Aorta (tissue), 5 donors: Measurements from ENCODE around the gene TXNDC5. TPM values are rescaled to one million over a fixed set of nuclear protein-coding genes. Genes with fewer than 3 reads are reported as not detected.

Experiments used
- ATAC-seq: fragments of 200-7000 bp; cut with Tn5 transposase; one replicate; pipeline ENCODE4 v1.9.1; 2022; ENCODE audit warnings: moderate library complexity; ENCODE audit not compliant: low FRiP score
- DNase-seq, 2 donors: peaks; one replicate each; pipeline ENCODE4 v3.0.0-alpha.2; 2020
- H3K27ac ChIP-seq, 2 donors: one replicate each; pipeline ENCODE4 v1.5.1; 2013; ENCODE audit warnings: low read length in 2 of 2, mild to moderate bottlenecking in 2 of 2, moderate library complexity in 2 of 2, control low read depth in 1 of 2, inconsistent platforms in 1 of 2, low read depth in 1 of 2
- H3K27me3 ChIP-seq, 2 donors: one replicate each; pipeline ENCODE4 v1.6.1; 2013; ENCODE audit warnings: control low read depth in 1 of 2, low read length in 1 of 2, mild to moderate bottlenecking in 1 of 2, moderate library complexity in 1 of 2; ENCODE audit not compliant: insufficient read depth in 2 of 2, control insufficient read depth in 1 of 2
- H3K36me3 ChIP-seq, 2 donors: one replicate each; pipeline ENCODE4 v1.6.1; 2013; ENCODE audit warnings: control low read depth in 1 of 2, low read length in 1 of 2, mild to moderate bottlenecking in 1 of 2; ENCODE audit not compliant: insufficient read depth in 2 of 2, control insufficient read depth in 1 of 2
- H3K4me1 ChIP-seq, 2 donors: one replicate each; pipeline ENCODE4 v1.6.1; 2013; ENCODE audit warnings: low read length in 2 of 2, control low read depth in 1 of 2, mild to moderate bottlenecking in 1 of 2, moderate library complexity in 1 of 2; ENCODE audit not compliant: insufficient read depth in 2 of 2, control insufficient read depth in 1 of 2
- H3K4me3 ChIP-seq, 2 donors: one replicate each; pipeline ENCODE4 v1.5.1; 2013; ENCODE audit warnings: low read length in 2 of 2, control low read depth in 1 of 2, mild to moderate bottlenecking in 1 of 2
- H3K9me3 ChIP-seq: one replicate; pipeline ENCODE4 v1.6.1; 2013; ENCODE audit warnings: mild to moderate bottlenecking, low read length; ENCODE audit not compliant: control insufficient read depth
- WGBS, 2 donors: extraction: QIAGEN DNeasy Blood & Tissue Kit; methylation state at CpG; one replicate each; pipeline ENCODE4 v1.1.7; 2013; 5-methylcytosine and 5-hydroxymethylcytosine counted together
- intact Hi-C, 2 donors: fragments of 100-400 bp; cut with DNase I; formaldehyde crosslinking; loops; one replicate each; pipeline versions ENCODE4 v1.14.2 to v1.15.0; 2022
- polyA plus RNA-seq, 2 donors: library from polyadenylated mRNA; stranded (reverse); fragments of 200-250 nt; gene quantifications; one replicate each; pipeline ENCODE4 v1.2.3, GENCODE V29; 2013
- total RNA-seq, 2 donors: library from RNA; stranded (reverse); fragmentation: NEBNext Ultra II Directional; extraction: Animal tissue kit (Norgen Biotek cat#: 25700); gene quantifications; one replicate each; pipeline ENCODE4 v1.2.1, GENCODE V29; 2021
- donor health status: healthy with polysubstance abuse.
- donor health status: Bipolar disorder and iron deficiency.
- donor health status: DM: no; HTN: no; CAD: no.
- donor health status: DM: no; HTN: no; CAD: no.
- donor health status: DM: yes; HTN: yes; CAD: no.

TXNDC5 gene
- total and polyA plus RNA-seq, 4 donors = 62.5 to 96.7 (median 94.3) TPM

DNA sequence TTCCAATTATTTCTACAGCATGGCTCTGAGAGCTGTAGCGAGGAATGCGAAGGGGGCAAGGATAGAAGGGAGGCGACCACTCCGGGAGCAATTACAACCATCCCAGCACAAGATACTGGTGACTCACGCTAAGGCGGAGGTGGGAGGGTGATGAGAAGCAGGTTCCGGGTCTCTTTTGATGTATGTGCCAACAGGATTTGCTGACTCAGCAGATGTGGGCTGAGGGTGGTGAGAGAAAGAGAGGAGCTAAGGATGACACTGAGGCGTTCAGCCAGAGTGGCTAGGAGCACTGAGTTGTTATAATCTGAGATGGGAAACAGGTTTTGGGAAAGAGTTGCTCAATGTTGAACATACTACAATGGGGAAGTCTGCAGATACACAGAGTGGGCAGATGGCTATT, 9.3 kb upstream of the TXNDC5 start:
- intact Hi-C loops = loop anchor here in 1 of 2 donors (10.0 kb wide), 1 partner anchor 195 kb away; the partner anchor contains the start of gene BMP6
- DNase-seq = no peak
- Histone ChIP-seq H3K9me3 (peaks cover 3% of the 10 kb centered on the region), H3K4me3 (no peak overlapping the region), H3K27ac (no peak overlapping the region), H3K4me1 (no peaks in the 10 kb centered on the region), H3K36me3 (no peaks in the 10 kb centered on the region), H3K27me3 (no peaks in the 10 kb centered on the region)
- WGBS, 2 donors = 83 to 84% methylated on average over 8 of the region's 8 CpGs
- ATAC-seq = no peak

- no peak overlapping the region for H3K4me3 ChIP-seq
- H3K9me3 ChIP-seq = no peaks in the 10 kb centered on the region
- H3K27ac ChIP-seq = no peak overlapping the region
- H3K36me3 ChIP-seq = no peaks in the 10 kb centered on the region
- intact Hi-C loops = loop anchor here in 1 of 2 donors (10.0 kb wide), 1 partner anchor 194 kb away; the partner anchor contains the start of gene BMP6
- 93 to 95% methylated on average over 4 of the region's 4 CpGs for WGBS, 2 donors
- DNase-seq (no peak), ATAC-seq (no peak)
- no peaks in the 10 kb centered on the region for H3K4me1 ChIP-seq
- no peaks in the 10 kb centered on the region for H3K27me3 ChIP-seq
These were observed 7.8 kb upstream of the TXNDC5 start for GRCh38 chr6:7918403-7918802.

DNA sequence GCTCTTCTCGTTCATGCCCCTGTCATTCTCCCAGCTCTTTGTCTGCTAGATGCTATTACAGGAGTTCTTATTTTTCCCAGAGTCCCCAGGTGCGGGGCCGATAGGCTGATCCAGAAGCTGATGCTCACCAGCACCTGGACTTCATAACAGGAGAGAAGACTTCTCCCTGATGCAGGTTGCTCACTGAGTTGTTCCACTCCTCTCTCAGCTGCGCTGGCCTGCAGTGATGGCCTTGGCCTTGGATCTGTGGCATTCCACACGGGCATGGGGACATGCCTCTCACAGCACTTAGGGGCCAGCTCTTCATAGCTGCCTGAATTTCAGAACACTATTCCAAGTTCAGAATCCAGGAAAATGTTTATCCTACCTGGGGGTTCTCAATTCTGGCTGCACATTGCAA, 7.1 kb upstream of the TXNDC5 start:
- no peaks in the 10 kb centered on the region for H3K27me3 ChIP-seq
- H3K9me3 ChIP-seq = no peaks in the 10 kb centered on the region
- no peak overlapping the region for H3K27ac ChIP-seq
- H3K36me3 ChIP-seq = no peaks in the 10 kb centered on the region
- ATAC-seq (no peak), DNase-seq (no peak)
- WGBS, 2 donors = 77 to 88% methylated on average over 5 of the region's 5 CpGs
- intact Hi-C loops = loop anchor here in 1 of 2 donors (10.0 kb wide), 1 partner anchor 193 kb away; the partner anchor contains the start of gene BMP6
- H3K4me3 ChIP-seq = no peak overlapping the region
- no peaks in the 10 kb centered on the region for H3K4me1 ChIP-seq

DNA sequence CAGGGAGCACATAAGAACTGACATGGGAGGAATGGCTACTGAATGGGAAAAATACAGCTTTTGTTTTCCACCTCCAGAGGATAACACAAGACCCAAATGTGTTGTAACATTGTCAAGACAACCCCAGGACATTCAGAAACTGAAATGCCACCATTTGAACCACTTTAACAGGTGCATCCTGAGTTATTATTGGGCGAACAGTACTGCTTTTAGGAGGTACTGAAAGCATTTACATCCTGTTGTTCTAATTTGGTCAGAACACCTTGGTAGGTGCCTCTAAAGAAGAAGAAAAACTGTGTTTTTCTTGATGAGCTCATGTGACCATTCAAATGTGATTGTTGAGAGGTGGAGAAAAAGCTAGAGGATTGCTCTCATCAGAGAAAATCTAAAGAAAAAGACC, 6.4 kb upstream of the TXNDC5 start:
- Histone ChIP-seq H3K4me3 (no peak overlapping the region), H3K27ac (no peak overlapping the region), H3K36me3 (no peaks in the 10 kb centered on the region), H3K9me3 (no peaks in the 10 kb centered on the region), H3K27me3 (no peaks in the 10 kb centered on the region), H3K4me1 (no peaks in the 10 kb centered on the region)
- intact Hi-C loops = loop anchor here in 1 of 2 donors (10.0 kb wide), 1 partner anchor 192 kb away; the partner anchor contains the start of gene BMP6
- ATAC-seq (no peak), DNase-seq (no peak)
- 91 to 100% methylated on average over 1 of the region's 1 CpG for WGBS, 2 donors

DNA sequence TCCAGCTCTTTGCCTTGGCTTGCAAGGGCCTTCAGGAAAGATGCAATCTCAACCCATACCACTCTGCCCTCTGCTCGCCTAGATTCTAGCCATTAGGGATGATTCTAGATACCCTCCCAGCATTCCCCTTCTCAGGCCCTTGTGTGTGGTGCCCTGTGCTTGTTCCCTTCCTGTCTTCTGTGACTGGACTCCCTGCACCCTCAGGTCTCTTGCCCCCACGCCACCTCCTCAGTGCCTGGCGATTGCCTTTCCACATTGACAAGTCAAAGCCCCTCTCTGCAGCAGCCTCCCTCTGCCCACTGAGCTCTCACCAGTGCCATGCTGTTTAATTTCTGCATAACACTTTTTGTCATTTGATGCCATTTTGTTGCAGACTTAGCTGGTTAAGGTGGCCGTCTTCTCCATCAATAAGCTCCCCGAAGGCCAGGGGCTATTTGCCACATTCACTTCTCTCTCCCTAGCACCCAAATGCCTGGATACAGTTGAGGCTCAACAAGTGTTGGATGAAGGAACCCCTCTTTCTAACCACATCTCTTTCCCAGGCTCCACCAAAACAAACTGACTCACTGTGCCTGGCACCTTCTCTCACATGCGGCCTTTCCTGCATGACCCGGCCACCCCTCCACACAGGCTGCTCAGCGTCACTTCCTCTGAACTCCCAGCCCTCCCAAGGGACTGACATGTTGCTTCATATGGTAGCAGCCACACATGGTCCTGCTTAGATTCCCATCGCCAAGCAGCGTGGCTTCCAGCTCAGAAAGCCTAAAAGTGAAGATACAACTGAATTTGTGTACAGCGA, 4.6 kb upstream of the TXNDC5 start:
- WGBS, 2 donors = 84 to 86% methylated on average over 11 of the region's 11 CpGs
- no peaks in the 10 kb centered on the region for H3K27me3 ChIP-seq
- H3K9me3 ChIP-seq = no peaks in the 10 kb centered on the region
- intact Hi-C loops = loop anchor here in 1 of 2 donors (5.0 to 10.0 kb wide), 3 partner anchors 77 to 190 kb away; partner anchors contain the start of gene BMP6
- no peak overlapping the region for H3K27ac ChIP-seq
- H3K4me1 ChIP-seq = no peaks in the 10 kb centered on the region
- DNase-seq (no peak), ATAC-seq (no peak)
- H3K36me3 ChIP-seq = no peaks in the 10 kb centered on the region
- H3K4me3 ChIP-seq = no peak overlapping the region

- no peak for DNase-seq
- intact Hi-C loops = loop anchor here in 1 of 2 donors (5.0 to 10.0 kb wide), 3 partner anchors 78 to 190 kb away; partner anchors contain the start of gene BMP6
These were observed 3.7 kb upstream of the TXNDC5 start for GRCh38 chr6:7914311-7914710.

GRCh38 chr6:7912736-7913517, 2.3 kb upstream of the TXNDC5 start:
- H3K4me3 ChIP-seq = no peak overlapping the region
- intact Hi-C loops = loop anchor here in 1 of 2 donors (5.0 to 10.0 kb wide), 3 partner anchors 79 to 188 kb away; partner anchors contain the start of gene BMP6

More at GRCh38 chr6:7914311-7914710, 3.7 kb upstream of the TXNDC5 start:
- Histone ChIP-seq H3K4me1 (no peaks in the 10 kb centered on the region), H3K36me3 (no peaks in the 10 kb centered on the region), H3K9me3 (no peaks in the 10 kb centered on the region), H3K4me3 (no peak overlapping the region), H3K27me3 (no peaks in the 10 kb centered on the region), H3K27ac (no peak overlapping the region)
- ATAC-seq = no peak
- 84% methylated on average over 5 of the region's 5 CpGs for WGBS, 2 donors

DNA sequence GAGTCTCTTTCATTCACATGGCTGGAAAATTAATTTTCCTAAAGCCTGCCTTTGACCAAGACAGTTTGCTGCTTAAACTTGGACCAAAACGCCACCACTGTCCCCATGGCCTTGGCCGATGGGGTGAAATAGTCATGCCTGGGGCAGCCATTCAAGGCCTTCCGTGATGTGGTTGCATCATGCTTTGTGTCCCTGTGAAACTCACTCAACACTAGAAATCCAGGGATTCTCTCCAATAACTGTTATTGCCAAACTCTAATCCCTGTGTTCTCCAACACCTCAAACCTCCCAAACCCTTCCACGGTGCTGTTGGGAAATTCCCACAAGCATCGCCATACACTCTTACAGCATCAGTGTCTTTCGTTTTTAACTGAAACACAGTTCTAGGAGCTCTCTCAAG, 1.4 kb upstream of the TXNDC5 start:
- Histone ChIP-seq H3K27me3 (no peaks in the 10 kb centered on the region), H3K9me3 (no peaks in the 10 kb centered on the region), H3K4me3 (no peak overlapping the region), H3K36me3 (no peaks in the 10 kb centered on the region), H3K4me1 (no peaks in the 10 kb centered on the region), H3K27ac (no peak overlapping the region)
- peak; percentile 47 for ATAC-seq
- peak in 1 of 2 donors; percentile 69 for DNase-seq
- intact Hi-C loops = loop anchor here in 1 of 2 donors (5.0 to 10.0 kb wide), 3 partner anchors 80 to 187 kb away; partner anchors contain the start of gene BMP6
- WGBS, 2 donors = 93 to 95% methylated on average over 6 of the region's 6 CpGs

More at GRCh38 chr6:7912736-7913517, 2.3 kb upstream of the TXNDC5 start:
- no peak for ATAC-seq
- H3K4me1 ChIP-seq = no peaks in the 10 kb centered on the region
- H3K36me3 ChIP-seq = no peaks in the 10 kb centered on the region
- H3K27me3 ChIP-seq = no peaks in the 10 kb centered on the region
- no peak for DNase-seq
- H3K9me3 ChIP-seq = no peaks in the 10 kb centered on the region
- no peak overlapping the region for H3K27ac ChIP-seq
- WGBS, 2 donors = 65 to 74% methylated on average over 8 of the region's 8 CpGs
